Stimulated activated CD4-positive, alpha-beta T cell treated with anti-CD3 and anti-CD28 coated beads, Interleukin-1b, Interleukin-23, amount 100 ng/mL, for 48 hours (primary cell): ENCODE results near the gene MYBPHL.

Source experiments
- DNase-seq: peaks from one replicate; pipeline ENCODE4 v3.0.0-alpha.2; 2020

MYBPHL gene

GRCh38 chr1:109263234-109263596 lies 43.6 kb downstream of the MYBPHL start:
- no peak for DNase-seq

GRCh38 chr1:109262231-109263055 lies 44.4 kb downstream of the MYBPHL start:
- no peak for DNase-seq

GRCh38 chr1:109261578-109261977 lies 45.2 kb downstream of the MYBPHL start:
- no peak for DNase-seq

GRCh38 chr1:109261006-109261405 lies 45.8 kb downstream of the MYBPHL start:
- no peak for DNase-seq

- DNase-seq, result no peak
These were observed 46.9 kb downstream of the MYBPHL start for GRCh38 chr1:109259674-109260557.

GRCh38 chr1:109258481-109259466 lies 48.0 kb downstream of the MYBPHL start:
- DNase-seq, result no peak

- no peak for DNase-seq
These were observed 49.0 kb downstream of the MYBPHL start for GRCh38 chr1:109257682-109258421.

GRCh38 chr1:109256971-109257681 lies 49.7 kb downstream of the MYBPHL start:
- no peak for DNase-seq

GRCh38 chr1:109256085-109256484 lies 50.7 kb downstream of the MYBPHL start:
- no peak for DNase-seq

- no peak for DNase-seq
These were observed 51.1 kb downstream of the MYBPHL start for GRCh38 chr1:109255678-109256077.

- DNase-seq, result no peak
These were observed 51.6 kb downstream of the MYBPHL start for GRCh38 chr1:109255097-109255651.

- DNase-seq, result no peak
These were observed 52.2 kb downstream of the MYBPHL start for GRCh38 chr1:109254621-109255096.

- DNase-seq, result no peak
These were observed 52.8 kb downstream of the MYBPHL start for GRCh38 chr1:109253803-109254620.

- no peak for DNase-seq
These were observed 53.7 kb downstream of the MYBPHL start for GRCh38 chr1:109252893-109253802.

GRCh38 chr1:109252167-109252892 lies 54.5 kb downstream of the MYBPHL start:
- DNase-seq, result no peak

- DNase-seq, result no peak
These were observed 55.3 kb downstream of the MYBPHL start for GRCh38 chr1:109251277-109252166.
